Neural crest cell (in vitro differentiated cells): ENCODE measurements around the gene DLL4. TPM values are rescaled to one million over a fixed set of nuclear protein-coding genes. Genes with fewer than 3 reads are reported as not detected.

ENCODE experiments used
- DNase-seq: peaks from one replicate; pipeline ENCODE4 v3.0.0; 2021; ENCODE audit warnings: low read depth, mixed read lengths, low spot score
- H3K27ac Mint-ChIP-seq: one replicate; pipeline ENCODE4 v1.8.0; 2021; ENCODE audit warnings: mild to moderate bottlenecking, mixed read lengths; ENCODE audit not compliant: unreplicated experiment
- H3K27me3 Mint-ChIP-seq: 2 replicates; pipeline ENCODE4 v1.8.0; 2021; ENCODE audit warnings: low read depth, mild to moderate bottlenecking, mixed read lengths
- H3K36me3 Mint-ChIP-seq: 2 replicates; pipeline ENCODE4 v1.8.0; 2021; ENCODE audit warnings: low read depth, mild to moderate bottlenecking, mixed read lengths
- H3K4me1 Mint-ChIP-seq: 2 replicates; pipeline ENCODE4 v1.8.0; 2021; ENCODE audit warnings: mixed read lengths
- H3K4me3 Mint-ChIP-seq: one replicate; pipeline ENCODE4 v1.8.0; 2021; ENCODE audit warnings: mild to moderate bottlenecking, mixed read lengths
- H3K9me3 Mint-ChIP-seq: 2 replicates; pipeline ENCODE4 v1.8.0; 2021; ENCODE audit warnings: mixed read lengths
- CTCF ChIP-seq: fragments of 200-600 bp; sonication (generic); conservative IDR thresholded peaks from 2 replicates; pipeline ENCODE4 v1.5.0; 2021; ENCODE audit warnings: antibody characterized with exemption, mild to moderate bottlenecking
- total RNA-seq: library from RNA; stranded (reverse); gene quantifications from 2 replicates; pipeline ENCODE4 v1.2.1, GENCODE V29; 2021

DLL4 gene
- total RNA-seq, 1 donor from 2014 or later, result 1.7 TPM

DNA sequence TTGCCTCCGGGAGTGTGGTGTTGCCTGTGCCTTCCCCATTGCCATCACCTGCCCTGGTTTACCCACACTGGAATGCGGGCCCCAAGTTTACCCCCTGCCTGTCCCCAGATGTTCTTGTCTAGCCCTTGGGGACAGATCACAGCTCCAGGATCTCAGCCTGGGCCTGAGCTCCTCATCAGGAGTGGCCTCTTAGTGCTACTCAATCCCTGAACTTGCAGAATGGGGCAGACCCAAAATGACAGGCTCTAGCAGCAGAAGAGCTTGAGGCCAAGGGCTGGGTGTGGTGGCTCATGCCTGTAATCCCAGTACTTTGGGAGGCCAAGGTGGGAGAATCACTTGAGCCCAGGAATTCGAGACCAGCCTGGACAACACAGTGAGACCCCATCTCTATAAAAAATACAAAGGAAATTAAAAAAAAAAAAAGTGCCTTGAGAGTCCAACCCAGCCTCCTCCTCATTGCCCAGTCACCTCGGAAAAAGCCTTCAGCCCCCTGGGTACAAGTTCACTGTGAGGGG lies 28.0 kb downstream of the DLL4 start:
- peaks cover 8% of the 10 kb centered on the region for H3K27me3 Mint-ChIP-seq
- no peak for DNase-seq
- no peaks in the 10 kb centered on the region for H3K9me3 Mint-ChIP-seq
- no peak overlapping the region for H3K27ac Mint-ChIP-seq
- H3K4me1 Mint-ChIP-seq, result peaks cover 38% of the 10 kb centered on the region
- no peak for TF ChIP-seq CTCF
- no peak overlapping the region for H3K4me3 Mint-ChIP-seq
- H3K36me3 Mint-ChIP-seq, result no peaks in the 10 kb centered on the region

GRCh38 chr15:40957581-40958051 lies 28.5 kb downstream of the DLL4 start:
- Mint-ChIP-seq H3K4me1 (peaks cover 33% of the 10 kb centered on the region), H3K4me3 (peak overlapping the region; percentile 31), H3K36me3 (no peaks in the 10 kb centered on the region), H3K9me3 (no peaks in the 10 kb centered on the region), H3K27me3 (peaks cover 8% of the 10 kb centered on the region), H3K27ac (no peak overlapping the region)
- no peak for DNase-seq
- TF ChIP-seq CTCF, result no peak

DNA sequence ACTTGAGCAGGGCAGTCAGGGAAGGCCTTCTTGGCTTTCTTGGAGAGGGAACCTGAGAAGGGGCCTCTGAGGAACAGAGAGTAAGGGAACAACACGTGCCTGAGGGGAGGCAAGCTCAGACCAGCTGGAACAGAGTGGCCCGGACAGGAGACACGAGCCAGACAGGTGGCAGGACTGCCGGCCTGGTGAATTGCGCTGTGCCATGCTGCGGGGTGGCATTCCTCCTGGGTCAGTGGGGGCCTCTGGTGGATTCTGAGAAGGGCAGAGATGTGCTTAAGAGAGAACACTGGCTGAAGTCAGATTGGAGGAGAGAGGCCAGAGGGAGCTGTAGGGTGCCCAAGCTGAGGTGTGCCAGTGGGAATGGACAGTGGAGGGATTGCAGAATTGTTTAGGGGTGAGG lies 29.0 kb downstream of the DLL4 start:
- no peak overlapping the region for H3K27ac Mint-ChIP-seq
- DNase-seq, result no peak
- H3K4me3 Mint-ChIP-seq, result peak overlapping the region; percentile 16
- no peaks in the 10 kb centered on the region for H3K36me3 Mint-ChIP-seq
- peaks cover 3% of the 10 kb centered on the region for H3K9me3 Mint-ChIP-seq
- no peak for TF ChIP-seq CTCF
- H3K27me3 Mint-ChIP-seq, result peaks cover 7% of the 10 kb centered on the region
- H3K4me1 Mint-ChIP-seq, result peaks cover 29% of the 10 kb centered on the region

DNA sequence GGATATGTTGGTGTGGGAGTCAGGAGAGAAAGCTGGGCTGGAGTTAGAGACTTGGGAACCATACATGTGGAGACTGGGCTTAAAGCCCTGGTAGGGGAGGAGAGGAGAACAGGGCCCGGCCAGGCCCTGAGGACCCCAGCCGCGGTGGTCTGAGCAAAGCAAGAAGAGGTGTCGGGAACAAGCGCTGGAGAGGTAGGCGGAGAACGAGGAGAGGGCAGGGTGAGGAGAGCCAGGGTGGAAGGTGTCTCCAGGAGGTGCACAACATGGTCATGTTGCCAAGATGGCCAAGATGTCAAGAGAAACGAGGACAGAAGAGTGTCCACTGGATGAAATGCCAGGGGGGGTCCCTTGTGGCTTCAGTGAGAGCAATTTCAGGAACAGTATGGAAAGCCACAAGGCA lies 29.6 kb downstream of the DLL4 start:
- peaks cover 25% of the 10 kb centered on the region for H3K4me1 Mint-ChIP-seq
- DNase-seq, result no peak

DNA sequence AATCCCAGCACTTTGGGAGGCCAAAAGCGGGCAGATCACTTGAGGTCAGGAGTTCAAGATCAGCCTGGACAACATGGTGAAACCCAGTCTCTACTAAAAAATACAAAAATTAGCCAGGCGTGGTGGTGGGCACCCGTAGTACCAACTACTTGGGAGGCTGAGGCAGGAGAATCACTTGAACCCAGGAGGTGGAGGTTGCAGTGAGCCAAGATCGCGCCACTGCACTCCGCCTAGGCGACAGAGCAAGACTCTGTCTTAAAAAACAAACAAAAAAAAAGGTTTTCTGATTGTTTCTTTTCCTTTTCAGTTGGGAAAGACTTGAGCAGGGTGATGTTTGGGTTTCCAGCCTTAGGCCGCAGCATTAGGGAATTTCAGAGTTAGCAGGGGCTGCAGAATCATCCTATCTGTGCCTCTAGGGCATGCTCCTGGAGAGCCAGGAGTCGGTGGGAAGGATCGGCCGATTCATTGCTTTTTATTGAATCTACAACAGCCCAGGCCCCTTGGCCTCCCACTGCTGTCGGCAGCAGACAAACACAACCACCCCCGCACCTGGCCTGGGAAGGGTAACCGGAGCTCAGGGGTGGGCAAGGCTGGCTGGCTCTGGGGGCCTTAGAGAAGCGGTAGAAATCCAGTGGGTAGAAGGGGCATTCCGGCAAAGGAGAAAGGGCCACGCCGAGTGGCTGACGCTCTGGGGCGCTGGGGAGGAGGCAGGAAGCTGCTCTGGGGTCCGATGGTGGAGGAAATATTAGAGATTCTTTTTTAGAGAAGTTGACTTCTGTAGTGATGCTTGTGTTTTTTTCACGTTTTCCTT lies 30.4 kb downstream of the DLL4 start:
- Mint-ChIP-seq H3K4me3 (peak overlapping the region; percentile 37), H3K36me3 (no peaks in the 10 kb centered on the region), H3K4me1 (peaks cover 18% of the 10 kb centered on the region), H3K27me3 (no peaks in the 10 kb centered on the region), H3K27ac (peak overlapping the region; percentile 92), H3K9me3 (peaks cover 3% of the 10 kb centered on the region)
- no peak for DNase-seq
- no peak for TF ChIP-seq CTCF

More for the DNA sequence above, 29.6 kb downstream of the DLL4 start:
- Mint-ChIP-seq H3K27ac (peak overlapping the region; percentile 72), H3K9me3 (peaks cover 3% of the 10 kb centered on the region), H3K4me3 (peak overlapping the region; percentile 16), H3K36me3 (no peaks in the 10 kb centered on the region), H3K27me3 (peaks cover 5% of the 10 kb centered on the region)
- no peak for TF ChIP-seq CTCF
